A673 (cell line): ENCODE measurements around the gene CDH12.

Source experiments
- CTCF ChIP-seq: fragments of 300-800, 200-600 bp; sonication (generic); conservative IDR thresholded peaks from 2 replicates; pipeline ENCODE4 v1.5.1; 2017; ENCODE audit warnings: low read depth, mild to moderate bottlenecking, antibody characterized with exemption, low read length, moderate library complexity, mixed read lengths
- EZH2 ChIP-seq: fragments of 200-600 bp; sonication (generic); IDR thresholded peaks from 2 replicates; pipeline ENCODE4 v1.6.1; 2017; ENCODE audit warnings: borderline replicate concordance, low read depth, mild to moderate bottlenecking, mixed read lengths, antibody characterized with exemption, low read length; ENCODE audit not compliant: poor library complexity, severe bottlenecking

GRCh38 chr5:22314548-22314947 lies 538.6 kb downstream of the CDH12 start:
- no peak for TF ChIP-seq EZH2
- no peak for TF ChIP-seq CTCF
